Stimulated activated CD8-positive, alpha-beta memory T cell treated with anti-CD3 and anti-CD28 coated beads, Interleukin-4, amount 100 ng/mL, for 48 hours (primary cell): Measurements from ENCODE around the gene CNFN.

Experiments used
- DNase-seq: peaks from one replicate; pipeline ENCODE4 v3.0.0-alpha.2; 2020

Gene CNFN

GRCh38 chr19:42407816-42408175 is 17.7 kb upstream of the CNFN start:
- DNase-seq: no peak

- DNase-seq: no peak
Observed at GRCh38 chr19:42407085-42407815, 17.2 kb upstream of the CNFN start.

- DNase-seq: no peak
Observed at GRCh38 chr19:42406111-42406510, 16.0 kb upstream of the CNFN start.

- no peak for DNase-seq
Observed at GRCh38 chr19:42403586-42403985, 13.5 kb upstream of the CNFN start.

- no peak for DNase-seq
Observed at GRCh38 chr19:42402376-42403116, 12.4 kb upstream of the CNFN start.

- DNase-seq: peak; percentile 89
Observed at GRCh38 chr19:42401365-42402303, 11.5 kb upstream of the CNFN start.

- no peak for DNase-seq
Observed at GRCh38 chr19:42400404-42400803, 10.3 kb upstream of the CNFN start.

GRCh38 chr19:42397263-42398166 is 7.4 kb upstream of the CNFN start:
- no peak for DNase-seq

GRCh38 chr19:42396381-42397262 is 6.5 kb upstream of the CNFN start:
- peak; percentile 99 for DNase-seq

- DNase-seq: no peak
Observed at GRCh38 chr19:42394751-42395150, 4.7 kb upstream of the CNFN start.

- DNase-seq: no peak
Observed at GRCh38 chr19:42392165-42392564, 2.1 kb upstream of the CNFN start.

- DNase-seq: no peak
Observed at GRCh38 chr19:42388851-42389489, 1.1 kb downstream of the CNFN start.

GRCh38 chr19:42386974-42387707 is 3.0 kb downstream of the CNFN start:
- peak; percentile 80 for DNase-seq

- DNase-seq: no peak
Observed at GRCh38 chr19:42380155-42380554, 9.9 kb downstream of the CNFN start.

- no peak for DNase-seq
Observed at GRCh38 chr19:42378225-42379215, 11.6 kb downstream of the CNFN start.

- no peak for DNase-seq
Observed at GRCh38 chr19:42376177-42376555, 13.9 kb downstream of the CNFN start.

GRCh38 chr19:42375415-42376176 is 14.5 kb downstream of the CNFN start:
- no peak for DNase-seq

- DNase-seq: no peak
Observed at GRCh38 chr19:42374826-42375376, 15.2 kb downstream of the CNFN start.
